Trophoblast cell (in vitro differentiated cells and primary cell): Measurements from ENCODE around the gene FAM83E.
A peak's percentile ranks its signal among the peaks of the same experiment; 100 is the strongest.

ENCODE experiments used
- DNase-seq, 2 donors: peaks; one replicate each; pipeline ENCODE4 v3.0.0-alpha.2; 2016
- H2AFZ ChIP-seq: 2 replicates; pipeline ENCODE4 v1.6.1; 2013; ENCODE audit warnings: low read length, moderate library complexity, mild to moderate bottlenecking; ENCODE audit not compliant: insufficient read depth, poor library complexity
- H2AK5ac ChIP-seq: 2 replicates; pipeline ENCODE4 v1.6.1; 2013; ENCODE audit warnings: mild to moderate bottlenecking, low read length
- H2BK120ac ChIP-seq: 2 replicates; pipeline ENCODE4 v1.6.1; 2013; ENCODE audit warnings: low read length, mild to moderate bottlenecking, moderate library complexity; ENCODE audit not compliant: insufficient read depth, poor library complexity
- H2BK12ac ChIP-seq: 2 replicates; pipeline ENCODE4 v1.6.1; 2013; ENCODE audit warnings: mild to moderate bottlenecking, low read length, moderate library complexity
- H2BK5ac ChIP-seq: 2 replicates; pipeline ENCODE4 v1.6.1; 2013; ENCODE audit warnings: low read length, low read depth, moderate library complexity, mild to moderate bottlenecking; ENCODE audit not compliant: poor library complexity
- H3K14ac ChIP-seq: 2 replicates; pipeline ENCODE4 v1.6.1; 2013; ENCODE audit warnings: mild to moderate bottlenecking, low read length
- H3K18ac ChIP-seq: 2 replicates; pipeline ENCODE4 v1.6.1; 2013; ENCODE audit warnings: mild to moderate bottlenecking, low read length
- H3K23ac ChIP-seq: 2 replicates; pipeline ENCODE4 v1.6.1; 2013; ENCODE audit warnings: low read length
- H3K27ac ChIP-seq: 2 replicates; pipeline ENCODE4 v1.5.1; 2013; ENCODE audit warnings: low read depth, mild to moderate bottlenecking, inconsistent platforms, low read length, moderate library complexity
- H3K27me3 ChIP-seq: 2 replicates; pipeline ENCODE4 v1.6.1; 2013; ENCODE audit warnings: inconsistent platforms, mild to moderate bottlenecking, low read length, moderate library complexity; ENCODE audit not compliant: insufficient read depth
- H3K36me3 ChIP-seq, 2 experiments: 1 replicate in 1 of 2; 2 replicates in 1 of 2; pipeline ENCODE4 v1.6.1; 2013; ENCODE audit warnings: low read length in 2 of 2, mild to moderate bottlenecking in 2 of 2, moderate library complexity in 1 of 2; ENCODE audit not compliant: insufficient read depth in 2 of 2, control insufficient read depth in 1 of 2
- H3K4ac ChIP-seq: 2 replicates; pipeline ENCODE4 v1.6.1; 2013; ENCODE audit warnings: low read depth, mild to moderate bottlenecking, low read length, moderate library complexity
- H3K4me1 ChIP-seq, 2 experiments: 1 replicate in 1 of 2; 2 replicates in 1 of 2; pipeline ENCODE4 v1.6.1; 2013; ENCODE audit warnings: low read length in 2 of 2, mild to moderate bottlenecking in 2 of 2, moderate library complexity in 1 of 2; ENCODE audit not compliant: insufficient read depth in 2 of 2, control insufficient read depth in 1 of 2
- H3K4me2 ChIP-seq: 2 replicates; pipeline ENCODE4 v1.6.1; 2013; ENCODE audit warnings: inconsistent platforms, mild to moderate bottlenecking, low read length, moderate library complexity
- H3K4me3 ChIP-seq: 2 replicates; pipeline ENCODE4 v1.5.1; 2013; ENCODE audit warnings: mild to moderate bottlenecking, low read depth, low read length, inconsistent platforms
- H3K79me1 ChIP-seq: one replicate; pipeline ENCODE4 v1.6.1; 2013; ENCODE audit warnings: low read length
- H3K79me2 ChIP-seq: 2 replicates; pipeline ENCODE4 v1.6.1; 2013; ENCODE audit warnings: low read length, mild to moderate bottlenecking; ENCODE audit not compliant: control insufficient read depth, insufficient read depth, poor library complexity
- H3K9ac ChIP-seq: 2 replicates; pipeline ENCODE4 v1.6.1; 2013; ENCODE audit warnings: mild to moderate bottlenecking, low read length
- H3K9me3 ChIP-seq: 2 replicates; pipeline ENCODE4 v1.6.1; 2013; ENCODE audit warnings: low read depth, mild to moderate bottlenecking, control low read depth, inconsistent platforms, low read length; ENCODE audit not compliant: insufficient read depth
- H4K12ac ChIP-seq: 2 replicates; pipeline ENCODE4 v1.6.1; 2013; ENCODE audit warnings: low read depth, mild to moderate bottlenecking, low read length, moderate library complexity
- H4K8ac ChIP-seq: 2 replicates; pipeline ENCODE4 v1.6.1; 2013; ENCODE audit warnings: low read depth, mild to moderate bottlenecking, low read length, moderate library complexity
- H4K91ac ChIP-seq: one replicate; pipeline ENCODE4 v1.6.1; 2013; ENCODE audit warnings: low read depth, mild to moderate bottlenecking, low read length, moderate library complexity
- WGBS: extraction: QIAGEN DNeasy Blood & Tissue Kit; methylation state at CpG from one replicate; pipeline ENCODE4 v1.1.7; 2013; ENCODE audit warnings: missing lambda C conversion rate; ENCODE audit not compliant: insufficient read length, insufficient coverage; ENCODE audit errors: extremely low coverage; 5-methylcytosine and 5-hydroxymethylcytosine counted together

The FAM83E gene

GRCh38 chr19:48571378-48572162 lies 43.3 kb downstream of the FAM83E start:
- Histone ChIP-seq H3K23ac (no peak overlapping the region), H3K79me1 (peaks cover 7% of the 10 kb centered on the region), H3K4me3 (no peak overlapping the region), H2AK5ac (no peak overlapping the region), H4K12ac (no peak overlapping the region), H3K4me1 (peaks cover 18 to 19% of the 10 kb centered on the region in 2 experiments), H3K18ac (no peak overlapping the region), H3K27ac (no peak overlapping the region), H3K36me3 (no peaks in the 10 kb centered on the region), H3K79me2 (peaks cover 5% of the 10 kb centered on the region), H2BK5ac (no peak overlapping the region), H2BK12ac (no peak overlapping the region), H3K9me3 (no peaks in the 10 kb centered on the region), H3K14ac (no peak overlapping the region), H3K4ac (no peak overlapping the region), H4K91ac (no peak overlapping the region), H4K8ac (no peak overlapping the region), H3K27me3 (no peaks in the 10 kb centered on the region), H2AFZ (no peak overlapping the region), H3K9ac (no peak overlapping the region), H3K4me2 (no peak overlapping the region), H2BK120ac (no peak overlapping the region)
- no peak for DNase-seq
- no CpG with 5 or more reads among the region's 5 CpGs for WGBS

- no peak overlapping the region for H4K12ac ChIP-seq
- H3K36me3 ChIP-seq = no peaks in the 10 kb centered on the region
- no peak overlapping the region for H2BK12ac ChIP-seq
- peaks cover 5% of the 10 kb centered on the region for H3K79me2 ChIP-seq
- no peak overlapping the region for H3K14ac ChIP-seq
- H3K27me3 ChIP-seq = no peaks in the 10 kb centered on the region
- H2BK120ac ChIP-seq = no peak overlapping the region
- H3K4me3 ChIP-seq = no peak overlapping the region
- H4K91ac ChIP-seq = no peak overlapping the region
- H3K23ac ChIP-seq = no peak overlapping the region
- no peak overlapping the region for H4K8ac ChIP-seq
- peak in 1 of 2 donors; percentile 32 for DNase-seq
- peaks cover 18 to 19% of the 10 kb centered on the region in 2 experiments for H3K4me1 ChIP-seq
- H2BK5ac ChIP-seq = no peak overlapping the region
- peaks cover 7% of the 10 kb centered on the region for H3K79me1 ChIP-seq
- WGBS = no CpG with 5 or more reads among the region's 11 CpGs
- H3K9ac ChIP-seq = no peak overlapping the region
- no peak overlapping the region for H3K4ac ChIP-seq
- H3K4me2 ChIP-seq = no peak overlapping the region
- H2AFZ ChIP-seq = no peak overlapping the region
- no peak overlapping the region for H3K18ac ChIP-seq
- H3K9me3 ChIP-seq = no peaks in the 10 kb centered on the region
- no peak overlapping the region for H3K27ac ChIP-seq
- H2AK5ac ChIP-seq = no peak overlapping the region
Measured at GRCh38 chr19:48569814-48570213, 45.1 kb downstream of the FAM83E start.

- Histone ChIP-seq H3K4ac (no peak overlapping the region), H4K12ac (no peak overlapping the region)
Measured at GRCh38 chr19:48568345-48568886, 46.5 kb downstream of the FAM83E start.

GRCh38 chr19:48565090-48565489 lies 49.8 kb downstream of the FAM83E start:
- H3K79me1 ChIP-seq = peaks cover 4% of the 10 kb centered on the region
- WGBS = no CpG with 5 or more reads among the region's 7 CpGs
- no peak overlapping the region for H3K27ac ChIP-seq
- H4K91ac ChIP-seq = no peak overlapping the region
- no peak overlapping the region for H3K18ac ChIP-seq
- no peak overlapping the region for H3K23ac ChIP-seq
- H2AFZ ChIP-seq = no peak overlapping the region
- no peak overlapping the region for H2BK120ac ChIP-seq
- H2BK12ac ChIP-seq = no peak overlapping the region
- H3K4me2 ChIP-seq = no peak overlapping the region
- H2BK5ac ChIP-seq = no peak overlapping the region
- no peaks in the 10 kb centered on the region for H3K9me3 ChIP-seq
- no peaks in the 10 kb centered on the region for H3K27me3 ChIP-seq
- H3K9ac ChIP-seq = no peak overlapping the region
- H3K36me3 ChIP-seq = no peaks in the 10 kb centered on the region
- H3K79me2 ChIP-seq = peaks cover 3% of the 10 kb centered on the region
- no peak overlapping the region for H2AK5ac ChIP-seq
- H4K8ac ChIP-seq = no peak overlapping the region
- H3K14ac ChIP-seq = no peak overlapping the region
- peak; percentile 85 to 90 for DNase-seq
- H3K4ac ChIP-seq = no peak overlapping the region
- H3K4me1 ChIP-seq = peaks cover 7 to 9% of the 10 kb centered on the region in 2 experiments
- H3K4me3 ChIP-seq = no peak overlapping the region
- no peak overlapping the region for H4K12ac ChIP-seq

More at GRCh38 chr19:48568345-48568886, 46.5 kb downstream of the FAM83E start:
- no CpG with 5 or more reads among the region's 19 CpGs for WGBS
- Histone ChIP-seq H3K36me3 (no peaks in the 10 kb centered on the region), H3K18ac (peak overlapping the region; percentile 52), H3K4me3 (no peak overlapping the region), H4K91ac (peak overlapping the region; percentile 28), H3K4me1 (peaks cover 15 to 17% of the 10 kb centered on the region in 2 experiments), H3K79me2 (peaks cover 4% of the 10 kb centered on the region), H3K9me3 (no peaks in the 10 kb centered on the region), H3K14ac (peak overlapping the region; percentile 11), H3K27ac (peak overlapping the region; percentile 42), H2BK12ac (peak overlapping the region; percentile 78), H3K4me2 (peak overlapping the region; percentile 53), H2BK120ac (peak overlapping the region; percentile 60), H3K27me3 (no peaks in the 10 kb centered on the region), H3K9ac (no peak overlapping the region), H3K79me1 (peaks cover 7% of the 10 kb centered on the region), H2AFZ (peak overlapping the region; percentile 58), H3K23ac (no peak overlapping the region), H4K8ac (peak overlapping the region; percentile 71), H2BK5ac (peak overlapping the region; percentile 26), H2AK5ac (no peak overlapping the region)
- DNase-seq = peak; percentile 40 to 78
